ENCODE results near the gene UBAC1. TPM values are rescaled to one million over a fixed set of nuclear protein-coding genes. Genes with fewer than 3 reads are reported as not detected.

Gene UBAC1
- total RNA-seq, 3 donors from 2014 or later, result 30.4 to 33.4 (median 31.4) TPM

DNA sequence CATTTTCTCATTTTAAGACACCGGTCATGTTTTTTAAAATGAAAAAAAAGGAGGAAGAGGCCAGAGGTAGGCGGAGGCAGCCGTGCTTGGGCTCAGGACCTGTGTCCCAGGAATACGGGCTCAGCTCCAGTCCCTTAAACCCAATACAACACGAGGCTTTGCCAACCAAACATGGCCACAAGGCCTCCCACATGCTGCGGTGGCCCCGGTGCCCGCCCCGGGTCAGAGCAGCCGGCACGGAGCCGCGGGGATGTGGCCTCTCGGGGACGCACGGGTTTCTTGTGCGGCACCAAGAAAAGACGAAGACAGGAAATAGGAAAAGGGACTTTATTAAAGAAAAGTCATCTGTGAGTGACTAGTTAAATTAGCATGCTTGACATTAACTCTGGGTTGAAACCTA, 28.5 kb downstream of the UBAC1 start:
- H3K4me3 Mint-ChIP-seq, result no peak overlapping the region
- peaks cover 4% of the 10 kb centered on the region for H3K4me1 Mint-ChIP-seq (ENCODE audit: low read depth)
- no peak for ATAC-seq
- H3K27me3 Mint-ChIP-seq (ENCODE audit: low read depth), result no peaks in the 10 kb centered on the region
- no peak for DNase-seq
- no peaks in the 10 kb centered on the region for H3K9me3 Mint-ChIP-seq
- peaks cover 31% of the 10 kb centered on the region for H3K36me3 Mint-ChIP-seq (ENCODE audit: insufficient read depth)

DNA sequence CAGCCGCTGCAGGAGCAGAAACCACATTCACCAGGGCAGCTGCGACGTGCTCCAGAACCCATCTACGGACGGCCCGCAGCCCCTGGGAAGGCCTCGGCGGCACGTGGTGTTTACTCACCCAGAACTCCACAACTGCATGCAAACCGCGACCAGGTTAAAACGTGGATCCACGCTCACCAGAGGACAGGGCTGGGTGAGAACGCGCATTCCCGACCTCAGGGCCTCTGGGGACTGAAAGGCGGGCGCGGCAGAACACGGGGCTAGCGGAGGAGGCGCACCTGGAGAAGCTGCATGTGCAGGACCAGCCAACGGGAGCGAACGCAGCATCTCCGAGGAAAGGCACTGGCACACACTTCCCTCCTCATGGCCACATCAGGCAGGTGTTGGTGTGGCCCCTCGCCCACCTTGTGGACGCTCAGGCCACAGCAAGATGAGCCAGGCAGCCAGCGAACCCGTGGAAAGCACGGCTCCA, 29.8 kb downstream of the UBAC1 start:
- H3K4me1 Mint-ChIP-seq (ENCODE audit: low read depth), result peaks cover 11% of the 10 kb centered on the region
- H3K36me3 Mint-ChIP-seq (ENCODE audit: insufficient read depth), result peaks cover 27% of the 10 kb centered on the region
- H3K4me3 Mint-ChIP-seq, result no peak overlapping the region
- no peaks in the 10 kb centered on the region for H3K27me3 Mint-ChIP-seq (ENCODE audit: low read depth)
- no peaks in the 10 kb centered on the region for H3K9me3 Mint-ChIP-seq
- ATAC-seq (no peak), DNase-seq (no peak)

DNA sequence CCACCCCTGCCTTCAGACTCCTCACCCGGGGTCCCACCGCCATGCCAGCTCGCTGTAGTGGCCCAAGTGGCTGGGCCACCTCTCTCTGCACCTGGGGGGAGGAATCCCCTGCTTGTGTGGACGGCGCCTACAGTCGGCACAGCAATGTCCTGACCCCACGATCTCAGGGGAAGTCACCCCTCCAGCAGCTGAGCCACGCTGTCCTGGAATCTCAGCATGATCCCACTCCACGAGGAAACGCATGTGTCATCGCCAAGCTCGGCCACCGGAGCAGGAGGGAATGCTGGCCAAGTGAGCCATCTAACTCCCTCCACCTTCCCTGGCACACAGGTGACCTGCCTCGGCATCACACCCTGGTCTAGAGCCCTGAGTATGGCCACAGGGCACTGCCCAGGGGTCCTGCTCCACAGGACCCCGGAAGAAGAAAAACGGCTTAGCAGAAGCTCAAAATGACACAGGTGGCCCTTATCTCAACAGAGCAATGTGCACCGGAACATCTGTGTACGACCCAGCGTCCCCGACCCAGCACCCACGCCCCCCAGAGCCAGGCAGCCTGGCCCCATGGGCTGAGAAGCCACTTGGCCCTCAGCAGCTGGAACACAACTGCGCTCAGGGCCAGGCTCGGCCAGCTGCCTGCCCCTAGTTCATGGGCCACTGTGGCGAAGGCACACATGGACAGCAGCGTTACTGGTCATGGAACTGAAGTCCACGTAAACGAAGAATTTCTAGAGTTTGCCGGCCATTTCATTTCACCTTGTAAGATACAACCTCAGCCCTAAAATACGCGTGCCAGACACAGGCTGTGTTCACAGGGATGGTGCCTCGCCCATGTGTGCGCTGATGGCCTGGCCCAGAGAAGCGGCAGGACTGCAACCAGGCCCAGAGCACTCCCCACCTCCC, 30.5 kb downstream of the UBAC1 start:
- Mint-ChIP-seq H3K9me3 (no peaks in the 10 kb centered on the region), H3K4me3 (no peak overlapping the region), H3K27me3 (ENCODE audit: low read depth) (no peaks in the 10 kb centered on the region), H3K36me3 (ENCODE audit: insufficient read depth) (peaks cover 24% of the 10 kb centered on the region), H3K4me1 (ENCODE audit: low read depth) (peaks cover 16% of the 10 kb centered on the region)
- DNase-seq (no peak), ATAC-seq (no peak)

DNA sequence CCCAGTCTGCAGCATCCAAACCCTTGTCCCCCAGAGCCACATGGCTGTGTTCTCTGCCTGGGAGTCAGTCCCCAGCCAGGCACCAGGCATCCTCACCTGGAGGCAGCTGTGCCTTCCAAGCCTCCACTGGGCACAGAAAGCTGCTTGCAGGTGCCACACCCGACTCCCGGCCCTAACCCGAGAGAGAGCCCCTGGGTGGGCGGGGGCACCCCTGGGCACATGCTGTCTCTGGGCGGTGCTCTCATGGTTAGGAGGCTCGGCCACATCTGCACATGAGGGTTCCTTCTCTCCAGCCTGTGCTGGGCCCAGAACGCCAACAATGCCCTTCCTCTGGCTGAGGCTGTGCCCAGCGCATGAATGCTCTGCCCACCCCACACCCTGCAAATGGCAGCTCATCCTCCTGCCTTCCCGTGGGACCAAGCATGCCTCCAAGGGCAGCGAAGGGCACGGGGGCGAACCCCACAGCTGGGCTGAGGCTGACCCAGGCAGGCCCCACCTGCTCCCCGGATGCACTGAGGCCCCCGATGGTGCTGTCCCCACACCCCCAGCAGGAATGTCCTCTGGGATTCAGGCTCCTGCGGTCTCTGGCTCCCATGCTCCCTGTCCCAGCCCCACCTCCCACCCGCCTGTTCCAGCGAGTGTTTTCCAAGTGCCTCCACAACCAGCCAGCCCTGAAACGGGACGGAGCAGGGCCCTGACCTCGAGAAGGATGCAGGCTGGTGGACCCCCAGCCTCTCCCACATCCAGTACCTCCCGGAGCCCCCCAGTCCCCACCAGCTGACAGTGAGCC, 31.3 kb downstream of the UBAC1 start:
- Mint-ChIP-seq H3K9me3 (no peaks in the 10 kb centered on the region), H3K36me3 (ENCODE audit: insufficient read depth) (peaks cover 19% of the 10 kb centered on the region), H3K27me3 (ENCODE audit: low read depth) (no peaks in the 10 kb centered on the region), H3K4me1 (ENCODE audit: low read depth) (peaks cover 24% of the 10 kb centered on the region), H3K4me3 (no peak overlapping the region)
- ATAC-seq, result no peak
- no peak for DNase-seq

DNA sequence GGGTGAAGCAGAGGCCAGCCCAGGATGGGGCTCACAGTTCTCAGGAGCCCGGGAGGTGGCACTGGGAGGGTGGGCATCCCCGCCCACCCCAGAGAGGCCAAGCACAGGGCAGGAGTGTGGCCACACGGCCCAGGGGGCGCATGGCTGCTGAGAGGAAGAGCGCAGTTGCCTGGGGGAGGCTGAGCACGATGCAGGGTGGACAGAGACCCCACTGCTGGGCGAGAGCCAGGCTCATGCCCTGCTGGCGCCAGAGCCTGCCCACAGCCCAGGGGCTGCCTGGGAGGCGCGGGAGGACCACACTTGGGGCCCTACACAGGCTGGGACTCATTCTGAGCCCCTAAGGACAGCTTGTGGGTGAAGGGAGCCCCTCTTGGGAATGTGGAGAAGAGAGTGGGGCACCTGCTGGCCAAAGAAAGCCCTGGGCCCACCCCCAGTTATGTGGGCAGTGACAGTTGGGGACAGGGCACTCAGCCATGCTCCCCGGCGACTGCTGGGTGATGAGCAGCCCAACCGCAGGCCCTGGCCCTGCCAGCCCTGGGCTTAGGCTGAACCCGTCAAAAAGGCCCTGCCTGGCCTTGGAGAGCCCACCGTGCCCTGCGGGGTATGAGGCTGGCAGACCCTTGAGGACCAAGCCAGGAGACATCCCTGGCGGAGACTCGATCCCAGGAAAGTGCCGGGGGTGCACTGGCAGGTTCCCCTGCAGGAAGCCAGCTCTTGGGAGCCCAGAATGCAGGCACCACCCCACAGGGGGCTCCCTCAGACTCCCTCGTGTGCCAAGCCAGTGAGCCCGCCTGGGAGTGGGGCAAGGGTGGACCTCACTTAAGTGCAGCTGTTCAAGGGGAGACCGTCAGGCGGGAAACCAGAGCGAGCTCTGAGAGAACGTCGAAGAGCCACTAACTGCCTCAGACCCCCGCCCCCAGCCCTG, 32.2 kb downstream of the UBAC1 start:
- Mint-ChIP-seq H3K4me1 (ENCODE audit: low read depth) (peaks cover 32% of the 10 kb centered on the region), H3K4me3 (no peak overlapping the region), H3K9me3 (no peaks in the 10 kb centered on the region), H3K36me3 (ENCODE audit: insufficient read depth) (peaks cover 18% of the 10 kb centered on the region), H3K27me3 (ENCODE audit: low read depth) (no peaks in the 10 kb centered on the region)
- DNase-seq (no peak), ATAC-seq (no peak)

DNA sequence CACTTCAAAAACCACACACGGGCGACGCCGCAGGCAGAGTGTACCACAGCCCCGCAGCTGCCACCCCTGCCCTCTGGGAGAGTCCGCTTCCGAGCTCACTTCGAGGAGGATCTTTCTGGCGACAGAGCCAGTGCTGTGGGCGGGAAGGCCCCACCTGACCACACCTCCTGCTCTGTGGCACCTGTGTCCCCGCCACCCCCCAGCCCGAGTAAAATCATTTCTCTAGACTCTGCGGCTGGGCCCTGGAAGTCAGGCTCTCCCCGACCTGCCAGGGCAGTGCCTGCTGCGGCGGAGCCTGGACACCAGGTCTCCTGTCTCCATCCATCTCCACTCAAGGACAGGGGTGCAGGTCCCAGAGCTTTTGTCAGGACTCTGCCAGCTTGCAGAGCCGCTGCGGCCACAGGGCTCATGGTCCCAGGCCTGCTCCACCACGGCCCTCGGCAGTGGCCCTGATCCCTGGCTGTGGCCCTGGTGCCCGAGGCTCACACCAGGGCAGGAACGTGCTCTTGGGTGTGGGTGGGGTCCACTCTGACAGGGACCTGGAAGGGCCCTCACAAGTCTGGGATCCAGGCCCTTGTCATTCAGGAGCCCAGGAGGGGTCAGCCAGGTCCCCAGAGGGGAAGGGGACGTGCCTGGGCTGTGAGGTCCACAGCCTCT, 33.0 kb downstream of the UBAC1 start:
- H3K36me3 Mint-ChIP-seq (ENCODE audit: insufficient read depth), result peaks cover 18% of the 10 kb centered on the region
- DNase-seq, result no peak
- H3K4me3 Mint-ChIP-seq, result no peak overlapping the region
- H3K4me1 Mint-ChIP-seq (ENCODE audit: low read depth), result peaks cover 32% of the 10 kb centered on the region
- no peak for ATAC-seq
- H3K27me3 Mint-ChIP-seq (ENCODE audit: low read depth), result no peaks in the 10 kb centered on the region
- no peaks in the 10 kb centered on the region for H3K9me3 Mint-ChIP-seq

DNA sequence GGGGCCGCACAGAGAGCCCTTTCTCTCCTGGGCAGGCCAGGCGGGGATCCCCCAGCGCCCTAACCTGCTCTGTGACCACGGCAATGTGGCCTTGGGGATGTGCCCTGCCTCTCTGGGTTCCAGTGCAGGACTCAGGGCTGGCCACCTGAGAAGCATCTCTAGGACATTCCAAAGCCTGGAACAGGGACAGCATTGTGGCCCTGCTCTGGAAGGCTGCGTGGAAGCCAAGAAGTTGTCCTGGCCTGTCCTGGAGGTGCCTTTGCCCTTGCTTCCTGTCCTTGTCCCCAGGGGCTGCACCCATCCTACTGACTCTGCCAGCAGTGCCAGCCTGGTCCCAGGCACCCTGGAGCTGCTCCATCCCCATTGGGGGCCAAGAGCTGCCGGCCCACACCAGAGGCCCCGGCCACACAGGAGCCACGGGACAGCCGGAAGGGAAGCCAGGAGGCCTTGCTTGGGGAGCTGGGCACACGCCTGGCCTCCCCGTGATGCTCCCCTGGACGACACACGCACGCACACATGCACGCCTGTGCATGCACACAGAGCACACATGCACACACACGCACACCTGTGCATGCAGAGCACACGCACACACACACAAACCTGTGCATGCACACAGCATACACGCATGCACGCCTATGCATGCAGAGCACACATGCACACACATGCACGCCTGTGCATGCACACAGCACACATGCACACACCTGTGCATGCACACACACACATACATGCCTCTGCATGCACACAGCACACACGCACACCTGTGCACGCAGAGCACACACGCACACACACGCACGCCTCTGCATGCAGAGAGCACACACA, 33.8 kb downstream of the UBAC1 start:
- Mint-ChIP-seq H3K27me3 (ENCODE audit: low read depth) (no peaks in the 10 kb centered on the region), H3K4me3 (no peak overlapping the region), H3K9me3 (no peaks in the 10 kb centered on the region), H3K4me1 (ENCODE audit: low read depth) (peaks cover 32% of the 10 kb centered on the region), H3K36me3 (ENCODE audit: insufficient read depth) (peaks cover 14% of the 10 kb centered on the region)
- ATAC-seq (no peak), DNase-seq (no peak)

DNA sequence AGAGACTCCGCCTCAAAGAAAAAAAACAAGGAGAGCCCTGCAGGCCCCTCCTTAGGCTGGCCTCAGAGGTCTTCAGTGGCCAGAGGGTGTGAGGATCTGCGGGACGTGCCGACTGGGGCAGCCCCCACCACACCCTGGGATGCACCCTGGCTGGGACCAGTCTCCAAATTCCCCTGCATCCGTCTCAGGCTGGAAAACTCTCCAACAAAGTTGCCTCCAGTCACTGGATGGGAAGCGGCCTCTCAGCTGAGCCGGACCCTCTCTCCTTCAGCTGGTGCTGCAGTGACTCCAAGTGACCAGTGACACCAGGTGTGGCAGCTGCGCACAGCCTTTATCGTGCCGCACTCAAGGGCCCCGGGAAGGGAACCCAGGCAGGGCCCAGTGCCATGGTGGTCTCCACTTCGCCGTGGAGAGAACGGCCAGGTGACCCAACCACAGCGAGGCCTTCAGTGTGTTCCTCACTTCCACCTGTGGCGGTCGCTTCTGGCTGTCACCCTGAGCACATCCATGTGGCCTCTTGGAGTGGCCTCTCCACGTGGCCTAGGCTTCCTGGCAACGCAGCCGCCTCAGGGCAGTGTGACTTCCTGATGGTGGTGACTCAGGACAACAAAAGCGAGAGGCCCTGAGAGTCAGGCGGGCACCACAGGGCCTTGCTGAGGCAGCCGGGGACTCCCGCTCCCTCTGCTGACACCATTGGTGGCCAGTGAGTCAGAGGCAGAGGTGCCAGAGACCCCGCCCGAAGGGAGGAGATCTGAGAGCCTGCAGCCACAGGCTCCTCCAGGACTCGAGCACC, 34.6 kb downstream of the UBAC1 start:
- H3K4me3 Mint-ChIP-seq, result no peak overlapping the region
- H3K9me3 Mint-ChIP-seq, result no peaks in the 10 kb centered on the region
- peak; percentile 18 for DNase-seq
- H3K27me3 Mint-ChIP-seq (ENCODE audit: low read depth), result no peaks in the 10 kb centered on the region
- H3K36me3 Mint-ChIP-seq (ENCODE audit: insufficient read depth), result peaks cover 11% of the 10 kb centered on the region
- peaks cover 32% of the 10 kb centered on the region for H3K4me1 Mint-ChIP-seq (ENCODE audit: low read depth)
- ATAC-seq, result peak; percentile 86 to 87

DNA sequence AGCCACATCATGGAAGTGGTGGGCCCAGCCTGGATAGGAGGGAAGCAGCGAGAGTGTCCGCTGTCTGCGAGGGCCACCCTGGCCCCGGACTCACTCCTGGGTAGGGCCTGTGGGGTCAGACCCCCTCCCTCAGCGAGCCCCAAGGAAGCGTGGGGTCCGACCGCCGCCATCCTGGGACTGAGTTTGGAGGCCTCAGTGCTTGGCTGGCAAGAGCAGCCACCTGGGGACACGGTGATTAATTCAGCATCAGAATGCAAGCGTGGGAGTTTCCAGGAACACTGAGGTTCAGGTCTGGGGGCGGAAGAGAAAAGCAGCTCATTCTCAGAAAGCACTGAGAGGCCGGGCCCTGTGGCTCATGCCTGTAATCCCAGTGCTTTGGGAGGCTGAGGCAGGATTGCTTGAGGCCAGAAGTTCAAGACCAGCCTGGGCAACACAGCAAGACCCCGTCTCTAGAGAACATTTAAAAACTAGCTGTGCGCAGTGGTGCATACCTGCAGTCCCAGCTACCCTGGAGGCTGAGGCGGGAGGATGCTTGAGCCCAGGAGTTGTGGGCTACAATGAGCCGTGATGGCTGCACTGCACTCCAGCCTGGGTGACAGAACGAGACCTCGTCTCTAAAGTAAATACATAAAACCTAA, 35.6 kb downstream of the UBAC1 start:
- DNase-seq (peak; percentile 40), ATAC-seq (peak; percentile 62 to 67)
- H3K4me3 Mint-ChIP-seq, result peak overlapping the region; percentile 49
- no peaks in the 10 kb centered on the region for H3K9me3 Mint-ChIP-seq
- H3K4me1 Mint-ChIP-seq (ENCODE audit: low read depth), result peaks cover 32% of the 10 kb centered on the region
- no peaks in the 10 kb centered on the region for H3K27me3 Mint-ChIP-seq (ENCODE audit: low read depth)
- H3K36me3 Mint-ChIP-seq (ENCODE audit: insufficient read depth), result peaks cover 4% of the 10 kb centered on the region

DNA sequence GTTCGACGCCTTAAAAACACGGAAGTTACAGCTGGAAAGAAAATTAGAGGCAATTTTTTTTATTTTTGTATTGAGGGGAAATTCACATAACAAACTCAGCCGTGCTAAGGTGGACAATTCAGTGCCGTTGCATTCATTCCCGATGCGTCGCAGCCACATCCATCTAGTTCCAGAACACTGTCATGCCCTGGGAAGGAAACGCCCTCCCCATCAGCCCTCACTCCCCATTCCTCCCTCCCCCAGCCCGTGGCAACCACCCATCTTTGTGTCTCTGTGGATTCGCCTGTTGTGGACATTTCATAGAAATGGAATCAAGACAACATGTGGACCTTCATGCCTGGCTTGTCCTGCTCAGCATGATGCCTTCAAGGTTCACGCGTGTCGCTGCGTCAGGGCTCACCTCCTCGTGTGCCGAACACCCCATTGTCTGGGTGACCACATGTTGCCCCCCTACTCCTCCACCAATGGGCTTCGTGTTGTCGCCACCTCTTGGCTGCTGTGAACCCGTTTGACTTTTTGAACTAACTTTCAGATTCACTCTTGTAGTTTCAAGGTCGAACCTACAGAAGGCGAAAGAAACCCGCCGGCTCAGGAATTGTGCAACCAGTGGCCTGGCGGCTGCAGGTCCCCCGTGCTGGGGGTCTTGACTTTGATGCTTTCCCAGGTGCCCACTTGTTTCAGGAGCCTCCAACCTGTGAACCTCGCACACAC, 36.4 kb downstream of the UBAC1 start:
- Mint-ChIP-seq H3K4me3 (peak overlapping the region; percentile 49), H3K27me3 (ENCODE audit: low read depth) (no peaks in the 10 kb centered on the region), H3K9me3 (no peaks in the 10 kb centered on the region), H3K4me1 (ENCODE audit: low read depth) (peaks cover 32% of the 10 kb centered on the region), H3K36me3 (ENCODE audit: insufficient read depth) (no peaks in the 10 kb centered on the region)
- ATAC-seq (peak in 1 of 2 donors; percentile 7), DNase-seq (no peak)

DNA sequence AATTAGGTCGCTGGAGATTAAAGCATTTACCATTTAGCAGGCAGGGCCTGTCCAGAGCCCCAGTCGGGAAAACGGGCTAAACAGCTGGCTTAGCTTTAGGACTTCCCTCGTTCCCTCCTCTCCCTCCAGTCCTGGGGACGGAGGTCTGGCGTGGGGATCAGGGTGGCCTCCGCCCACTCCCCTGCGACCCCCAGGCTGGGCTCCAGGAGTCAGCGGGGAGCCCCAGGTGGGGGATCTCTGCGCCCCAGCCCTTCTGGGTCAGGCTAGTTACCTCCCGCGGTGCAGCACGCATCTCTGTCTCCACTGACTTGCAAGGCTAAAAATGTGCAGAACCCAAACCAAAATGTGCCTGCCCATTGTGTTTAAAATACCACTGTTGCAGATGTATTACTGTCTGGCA, 37.7 kb downstream of the UBAC1 start:
- Mint-ChIP-seq H3K36me3 (ENCODE audit: insufficient read depth) (no peaks in the 10 kb centered on the region), H3K9me3 (peaks cover 8% of the 10 kb centered on the region), H3K4me1 (ENCODE audit: low read depth) (peaks cover 32% of the 10 kb centered on the region), H3K27me3 (ENCODE audit: low read depth) (no peaks in the 10 kb centered on the region), H3K4me3 (no peak overlapping the region)
- DNase-seq (no peak), ATAC-seq (no peak)
